K562 (cell line): Measurements from ENCODE around the gene ADAM8. TPM values are rescaled to one million over a fixed set of nuclear protein-coding genes. Genes with fewer than 3 reads are reported as not detected.

Source experiments
- CREB1 ChIP-seq, 2 experiments: sonication (generic) in 1 of 2; formaldehyde crosslinking in 1 of 2; IDR thresholded peaks; 2 replicates each; pipeline versions ENCODE4 v1.6.1 to v1.8.0; 2012 to 2022; ENCODE audit warnings: inconsistent platforms in 1 of 2, mild to moderate bottlenecking in 1 of 2, missing genetic modification reagents in 1 of 2, moderate library complexity in 1 of 2
- E2F5 ChIP-seq: sonication (generic); formaldehyde crosslinking; IDR thresholded peaks from 2 replicates; pipeline ENCODE4 v1.8.0; 2022; ENCODE audit warnings: mild to moderate bottlenecking, missing genetic modification reagents
- KLF10 ChIP-seq: fragments of 250-450 bp; sonication (Bioruptor Pico); IDR thresholded peaks from 2 replicates; pipeline ENCODE4 v1.6.1; 2021; ENCODE audit warnings: matching md5 sums
- NR2C1 ChIP-seq, 2 experiments: fragments of 450-650 bp; IDR thresholded peaks; 2 replicates each; pipeline ENCODE4 v1.6.1; 2017; ENCODE audit warnings: mild to moderate bottlenecking in 2 of 2, antibody characterized with exemption in 1 of 2, inconsistent platforms in 1 of 2, missing compliant biosample characterization in 1 of 2, missing genetic modification characterization in 1 of 2
- POLR2AphosphoS2 ChIP-seq: IDR thresholded peaks from 2 replicates; pipeline ENCODE4 v1.6.1; 2012; ENCODE audit warnings: low read length, improper control_type of control experiment
- PTTG1 ChIP-seq: fragments of 450-650 bp; IDR thresholded peaks from 2 replicates; pipeline ENCODE4 v1.6.1; 2016; ENCODE audit warnings: low read depth, mild to moderate bottlenecking, missing genetic modification characterization, missing compliant biosample characterization
- RHOXF2B ChIP-seq: fragments of 250-450 bp; sonication (Bioruptor Pico); conservative IDR thresholded peaks from 2 replicates; pipeline ENCODE4 v1.5.1; 2021
- SAFB2 ChIP-seq: fragments of 200-400 bp; formaldehyde crosslinking; IDR thresholded peaks from 2 replicates; pipeline ENCODE4 v1.6.1; 2018; ENCODE audit warnings: borderline replicate concordance, low read length, low read depth, moderate library complexity; ENCODE audit not compliant: severe bottlenecking
- SIN3A ChIP-seq, 2 experiments: fragments of 150-350 bp in 1 of 2; IDR thresholded peaks; 2 replicates each; pipeline ENCODE4 v1.6.1; 2011 to 2016; ENCODE audit warnings: borderline replicate concordance in 2 of 2, low read depth in 2 of 2, low read length in 2 of 2, mild to moderate bottlenecking in 2 of 2, moderate library complexity in 2 of 2; ENCODE audit not compliant: control insufficient read depth in 1 of 2
- STAT5A ChIP-seq: IDR thresholded peaks from 2 replicates; pipeline ENCODE4 v1.6.1; 2012; ENCODE audit warnings: low read length, inconsistent platforms, borderline replicate concordance
- ZEB2 ChIP-seq: fragments of 450-650 bp; IDR thresholded peaks from 2 replicates; pipeline ENCODE4 v1.6.1; 2016
- ZFP91 ChIP-seq: sonication (generic); formaldehyde crosslinking; IDR thresholded peaks from 2 replicates; pipeline ENCODE4 v1.8.0; 2022; ENCODE audit warnings: mild to moderate bottlenecking, missing genetic modification reagents
- ZNF277 ChIP-seq: fragments of 250-450 bp; sonication (Bioruptor Pico); IDR thresholded peaks from 2 replicates; pipeline ENCODE4 v1.8.0; 2022; ENCODE audit warnings: inconsistent platforms, mild to moderate bottlenecking, moderate library complexity, borderline replicate concordance
- ZNF395 ChIP-seq: fragments of 200-800 bp; sonication (Bioruptor generic); IDR thresholded peaks from 2 replicates; pipeline ENCODE4 v1.6.1; 2017; ENCODE audit warnings: missing genetic modification characterization, missing compliant biosample characterization
- ZNF609 ChIP-seq: sonication (generic); formaldehyde crosslinking; IDR thresholded peaks from 2 replicates; pipeline ENCODE4 v1.8.1; 2023; ENCODE audit warnings: missing genetic modification reagents, mild to moderate bottlenecking, borderline replicate concordance
- polyA plus RNA-seq, 8 experiments: library from polyadenylated mRNA; depleted of rRNA in 4 of 8; stranded (reverse) in 5 of 8; unstranded in 3 of 8; fragments of >200 nt; fragmentation: Nextera tagmentation in 2 of 8; fragmentation: Illumina TruSeq in 1 of 8; extraction: Ambion mirVana in 2 of 8; extraction: Trizol in 1 of 8; gene quantifications; 2 replicates each; pipeline versions ENCODE4 v1.2.1 to v1.2.3, GENCODE V29; 2011 to 2014; ENCODE audit warnings: inconsistent platforms in 1 of 8, missing spikeins in 1 of 8
- total RNA-seq, 7 experiments: library from RNA; depleted of rRNA in 6 of 7; stranded (reverse); fragments of >200 nt in 6 of 7; fragmentation: Illumina TruSeq in 2 of 7; extraction: Trizol in 2 of 7; gene quantifications; 2 replicates each; pipeline versions ENCODE4 v1.2.1 to v1.2.3, GENCODE V29; 2011 to 2021; ENCODE audit warnings: low replicate concordance in 1 of 7

Gene ADAM8
- total and polyA plus RNA-seq, 9 of the 15 experiments (the other 6 are each of a cell fraction or from before 2014, with no cell fraction given), result 0.07 to 7.0 (median 1.1) TPM

- TF ChIP-seq ZEB2 (no peak), KLF10 (CRISPR knock-in tag) (no peak), ZNF609 (no peak), PTTG1 (no peak), POLR2AphosphoS2 (no peak), STAT5A (no peak), RHOXF2B (CRISPR knock-in tag) (no peak), ZNF277 (no peak), E2F5 (CRISPR knock-in tag) (no peak), ZNF395 (CRISPR knock-in tag) (no peak), ZFP91 (no peak), SIN3A (IDR thresholded peaks at IDR 0.05; ENCODE audit: borderline replicate concordance in 2 of 2, control insufficient read depth in 1 of 2, low read depth in 2 of 2, low read length in 2 of 2) (no peak), SAFB2 (no peak), CREB1 (IDR thresholded peaks at IDR 0.05) (no peak), CREB1 (CRISPR knock-in tag; IDR thresholded peaks at IDR 0.05) (no peak), NR2C1 (IDR thresholded peaks at IDR 0.05) (no peak), NR2C1 (tag; IDR thresholded peaks at IDR 0.05) (no peak)
Measured at GRCh38 chr10:133230387-133231195, 46.1 kb downstream of the ADAM8 start (continued).
